ENCODE results near the gene PTCSC3. TPM values are rescaled to one million over a fixed set of nuclear protein-coding genes. Genes with fewer than 3 reads are reported as not detected.

Gene PTCSC3
- total RNA-seq, 1 donor from 2014 or later, result not detected

DNA sequence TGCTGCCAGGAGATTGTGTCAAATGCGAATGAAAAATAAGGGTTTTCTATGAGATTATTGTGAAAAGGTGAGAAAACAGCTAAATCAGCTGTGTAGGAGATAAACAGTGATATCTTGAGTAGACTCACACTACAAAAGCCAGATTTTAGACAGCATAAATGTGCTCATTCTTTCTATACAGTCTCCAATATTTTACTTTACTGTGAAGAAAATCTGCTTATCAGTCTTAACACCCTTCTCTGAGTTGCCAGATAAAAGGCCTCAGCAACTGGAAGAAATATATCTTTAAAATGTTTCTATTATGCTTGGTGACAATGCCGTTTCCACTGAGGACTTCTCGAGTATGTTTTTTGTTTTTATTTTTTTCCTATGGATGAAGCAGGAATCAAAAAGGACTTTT lies 47.0 kb upstream of the PTCSC3 start:
- DNase-seq (ENCODE audit: low read depth) (no peak), FAIRE-seq (no peak)
- Mint-ChIP-seq H3K9me3 (ENCODE audit: unreplicated experiment) (no peaks in the 10 kb centered on the region), H3K36me3 (ENCODE audit: low read depth, unreplicated experiment) (no peaks in the 10 kb centered on the region), H3K4me1 (ENCODE audit: low read depth, unreplicated experiment) (peaks cover 17% of the 10 kb centered on the region), H3K4me3 (ENCODE audit: unreplicated experiment) (no peak overlapping the region), H3K27me3 (ENCODE audit: low read depth, unreplicated experiment) (no peaks in the 10 kb centered on the region), H3K27ac (ENCODE audit: unreplicated experiment) (no peak overlapping the region)
- no peak overlapping the region for H3K27ac ChIP-seq (ENCODE audit: low read depth, low read length)
- no peaks in the 10 kb centered on the region for H3K9me3 ChIP-seq (ENCODE audit: insufficient read depth, low read depth, low read length)
- TF ChIP-seq, protein P1, sequence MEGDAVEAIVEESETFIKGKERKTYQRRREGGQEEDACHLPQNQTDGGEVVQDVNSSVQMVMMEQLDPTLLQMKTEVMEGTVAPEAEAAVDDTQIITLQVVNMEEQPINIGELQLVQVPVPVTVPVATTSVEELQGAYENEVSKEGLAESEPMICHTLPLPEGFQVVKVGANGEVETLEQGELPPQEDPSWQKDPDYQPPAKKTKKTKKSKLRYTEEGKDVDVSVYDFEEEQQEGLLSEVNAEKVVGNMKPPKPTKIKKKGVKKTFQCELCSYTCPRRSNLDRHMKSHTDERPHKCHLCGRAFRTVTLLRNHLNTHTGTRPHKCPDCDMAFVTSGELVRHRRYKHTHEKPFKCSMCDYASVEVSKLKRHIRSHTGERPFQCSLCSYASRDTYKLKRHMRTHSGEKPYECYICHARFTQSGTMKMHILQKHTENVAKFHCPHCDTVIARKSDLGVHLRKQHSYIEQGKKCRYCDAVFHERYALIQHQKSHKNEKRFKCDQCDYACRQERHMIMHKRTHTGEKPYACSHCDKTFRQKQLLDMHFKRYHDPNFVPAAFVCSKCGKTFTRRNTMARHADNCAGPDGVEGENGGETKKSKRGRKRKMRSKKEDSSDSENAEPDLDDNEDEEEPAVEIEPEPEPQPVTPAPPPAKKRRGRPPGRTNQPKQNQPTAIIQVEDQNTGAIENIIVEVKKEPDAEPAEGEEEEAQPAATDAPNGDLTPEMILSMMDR (IDR thresholded peaks at IDR 0.05; ENCODE audit: insufficient read depth, low read depth, low read length), result no peak
- TF ChIP-seq EZH2 (IDR thresholded peaks at IDR 0.05; ENCODE audit: insufficient read depth, low read length), result no peak
- H3K4me2 ChIP-seq (ENCODE audit: low read length), result no peak overlapping the region
- H3K9ac ChIP-seq (ENCODE audit: low read length), result no peak overlapping the region
- no peaks in the 10 kb centered on the region for H3K36me3 ChIP-seq (ENCODE audit: insufficient read depth, low read length)
- H3K79me2 ChIP-seq (ENCODE audit: insufficient read depth, low read length), result no peaks in the 10 kb centered on the region
- H2AFZ ChIP-seq (ENCODE audit: low read depth, low read length), result no peak overlapping the region
- no peaks in the 10 kb centered on the region for H3K27me3 ChIP-seq (ENCODE audit: insufficient read depth, low read length)
- no peak overlapping the region for H3K4me3 ChIP-seq (ENCODE audit: insufficient read depth, low read depth, low read length)
- H3K4me1 ChIP-seq (ENCODE audit: insufficient read depth, low read length), result no peaks in the 10 kb centered on the region
- no peaks in the 10 kb centered on the region for H4K20me1 ChIP-seq (ENCODE audit: insufficient read depth, low read length)

DNA sequence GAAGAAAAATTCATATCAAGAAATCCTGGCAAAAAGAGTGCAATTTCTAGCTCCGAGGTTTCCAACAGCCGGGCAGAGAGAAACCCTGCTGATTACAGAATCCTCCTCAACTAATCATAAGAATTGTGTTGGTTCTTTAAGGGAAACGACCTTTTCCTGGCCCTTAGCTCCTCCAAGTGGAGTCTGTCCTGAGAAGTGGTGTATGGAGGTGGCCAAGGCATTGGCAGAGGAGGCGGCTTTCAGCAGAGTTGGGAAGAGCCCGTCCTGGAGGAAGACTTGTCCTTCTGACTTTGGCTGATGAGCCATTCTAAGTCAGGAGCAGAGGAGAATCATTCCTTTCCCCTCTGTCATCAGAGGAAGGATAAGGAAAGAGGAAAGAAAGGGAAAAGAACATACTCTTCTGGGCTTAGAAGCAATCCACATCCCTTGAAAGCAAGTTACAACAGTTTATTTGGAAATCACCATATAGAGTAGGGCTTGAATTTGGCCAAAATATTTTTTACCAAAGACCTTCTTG lies 46.5 kb upstream of the PTCSC3 start:
- Histone ChIP-seq H2AFZ (ENCODE audit: low read depth, low read length) (no peak overlapping the region), H3K9ac (ENCODE audit: low read length) (no peak overlapping the region), H3K4me1 (ENCODE audit: insufficient read depth, low read length) (no peaks in the 10 kb centered on the region), H3K36me3 (ENCODE audit: insufficient read depth, low read length) (no peaks in the 10 kb centered on the region), H3K27ac (ENCODE audit: low read depth, low read length) (no peak overlapping the region), H4K20me1 (ENCODE audit: insufficient read depth, low read length) (no peaks in the 10 kb centered on the region), H3K27me3 (ENCODE audit: insufficient read depth, low read length) (no peaks in the 10 kb centered on the region), H3K9me3 (ENCODE audit: insufficient read depth, low read depth, low read length) (no peaks in the 10 kb centered on the region), H3K79me2 (ENCODE audit: insufficient read depth, low read length) (no peaks in the 10 kb centered on the region), H3K4me2 (ENCODE audit: low read length) (no peak overlapping the region), H3K4me3 (ENCODE audit: insufficient read depth, low read depth, low read length) (no peak overlapping the region)
- no peak for FAIRE-seq
- Mint-ChIP-seq H3K9me3 (ENCODE audit: unreplicated experiment) (no peaks in the 10 kb centered on the region), H3K27ac (ENCODE audit: unreplicated experiment) (no peak overlapping the region), H3K27me3 (ENCODE audit: low read depth, unreplicated experiment) (no peaks in the 10 kb centered on the region), H3K4me3 (ENCODE audit: unreplicated experiment) (no peak overlapping the region), H3K4me1 (ENCODE audit: low read depth, unreplicated experiment) (peaks cover 13% of the 10 kb centered on the region), H3K36me3 (ENCODE audit: low read depth, unreplicated experiment) (no peaks in the 10 kb centered on the region)
- peak; percentile 12 for DNase-seq (ENCODE audit: low read depth)
- TF ChIP-seq, protein P1 (IDR thresholded peaks at IDR 0.05; ENCODE audit: insufficient read depth, low read depth, low read length), result no peak
- TF ChIP-seq EZH2 (IDR thresholded peaks at IDR 0.05; ENCODE audit: insufficient read depth, low read length), result no peak

DNA sequence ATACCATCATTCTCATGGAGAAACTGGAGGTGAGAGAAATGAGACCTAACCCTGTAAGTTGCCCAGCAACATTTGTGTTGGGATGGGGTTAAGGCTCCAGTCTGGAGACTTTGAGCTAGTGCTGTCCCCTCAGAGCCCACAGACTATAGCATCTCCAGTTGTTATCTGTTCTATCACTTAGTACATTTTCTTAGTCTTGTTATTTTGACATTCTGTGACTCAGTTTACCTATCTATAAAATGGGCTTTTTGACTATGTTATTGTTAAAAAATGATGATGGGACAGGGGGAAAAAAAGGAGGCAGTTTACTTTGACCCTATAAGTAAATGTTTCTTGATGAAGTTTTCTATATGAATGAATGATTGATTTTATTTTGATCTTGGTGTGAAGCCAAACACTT lies 45.8 kb upstream of the PTCSC3 start:
- H3K9ac ChIP-seq (ENCODE audit: low read length), result no peak overlapping the region
- H3K36me3 ChIP-seq (ENCODE audit: insufficient read depth, low read length), result no peaks in the 10 kb centered on the region
- Mint-ChIP-seq H3K27ac (ENCODE audit: unreplicated experiment) (no peak overlapping the region), H3K36me3 (ENCODE audit: low read depth, unreplicated experiment) (no peaks in the 10 kb centered on the region), H3K9me3 (ENCODE audit: unreplicated experiment) (no peaks in the 10 kb centered on the region), H3K4me3 (ENCODE audit: unreplicated experiment) (no peak overlapping the region), H3K4me1 (ENCODE audit: low read depth, unreplicated experiment) (peaks cover 7% of the 10 kb centered on the region), H3K27me3 (ENCODE audit: low read depth, unreplicated experiment) (peaks cover 4% of the 10 kb centered on the region)
- H3K4me3 ChIP-seq (ENCODE audit: insufficient read depth, low read depth, low read length), result no peak overlapping the region
- H3K4me2 ChIP-seq (ENCODE audit: low read length), result no peak overlapping the region
- no peaks in the 10 kb centered on the region for H3K4me1 ChIP-seq (ENCODE audit: insufficient read depth, low read length)
- H3K9me3 ChIP-seq (ENCODE audit: insufficient read depth, low read depth, low read length), result no peaks in the 10 kb centered on the region
- FAIRE-seq (no peak), DNase-seq (ENCODE audit: low read depth) (no peak)
- no peaks in the 10 kb centered on the region for H3K79me2 ChIP-seq (ENCODE audit: insufficient read depth, low read length)
- no peaks in the 10 kb centered on the region for H4K20me1 ChIP-seq (ENCODE audit: insufficient read depth, low read length)
- H3K27me3 ChIP-seq (ENCODE audit: insufficient read depth, low read length), result no peaks in the 10 kb centered on the region
- TF ChIP-seq, protein P1 (IDR thresholded peaks at IDR 0.05; ENCODE audit: insufficient read depth, low read depth, low read length), result no peak
- TF ChIP-seq EZH2 (IDR thresholded peaks at IDR 0.05; ENCODE audit: insufficient read depth, low read length), result no peak
- no peak overlapping the region for H2AFZ ChIP-seq (ENCODE audit: low read depth, low read length)
- no peak overlapping the region for H3K27ac ChIP-seq (ENCODE audit: low read depth, low read length)

Data from astrocyte (in vitro differentiated cells and primary cell).